ENCODE measurements around the gene FASTKD3. TPM values are rescaled to one million over a fixed set of nuclear protein-coding genes. Genes with fewer than 3 reads are reported as not detected.

FASTKD3 gene
- total and polyA plus RNA-seq, 12 donors, result 8.5 to 32.0 (median 19.9) TPM

GRCh38 chr5:7825630-7826029, 43.2 kb downstream of the FASTKD3 start:
- Histone ChIP-seq H3K27ac (no peak overlapping the region), H3K36me3 (replicated peaks in 1 of 2) (no peaks in the 10 kb centered on the region), H3K9me3 (replicated peaks in 1 of 3) (no peaks in the 10 kb centered on the region), H3K4me3 (no peak overlapping the region), H3K27me3 (no peaks in the 10 kb centered on the region), H3K4me1 (replicated peaks in 1 of 2) (no peaks in the 10 kb centered on the region)
- TF ChIP-seq POLR2A (IDR thresholded peaks at IDR 0.05), result no peak
- TF ChIP-seq CTCF (IDR thresholded peaks at IDR 0.05), result no peak
- intact Hi-C loops (cut with DNase I), result no loop called here
- 76 to 86% (median 84%) methylated on average over 8 to 11 of the region's 11 CpGs for WGBS, 4 donors
- DNase-seq, result no peak

- Histone ChIP-seq H3K27me3 (no peaks in the 10 kb centered on the region), H3K36me3 (replicated peaks in 1 of 2) (no peaks in the 10 kb centered on the region), H3K27ac (no peak overlapping the region), H3K4me3 (no peak overlapping the region), H3K4me1 (replicated peaks in 1 of 2) (no peaks in the 10 kb centered on the region), H3K9me3 (replicated peaks in 1 of 3) (no peaks in the 10 kb centered on the region)
- no peak for DNase-seq
- no peak for TF ChIP-seq CTCF (IDR thresholded peaks at IDR 0.05)
- no peak for TF ChIP-seq POLR2A (IDR thresholded peaks at IDR 0.05)
- intact Hi-C loops (cut with DNase I), result no loop called here
- 86 to 96% (median 91%) methylated on average over 14 to 18 of the region's 18 CpGs for WGBS, 4 donors
Measured at GRCh38 chr5:7824995-7825394, 43.8 kb downstream of the FASTKD3 start.

GRCh38 chr5:7823594-7823993, 45.2 kb downstream of the FASTKD3 start:
- intact Hi-C loops (cut with DNase I), result no loop called here
- H3K36me3 ChIP-seq (replicated peaks in 1 of 2), result no peaks in the 10 kb centered on the region
- no peak overlapping the region for H3K4me3 ChIP-seq
- no peaks in the 10 kb centered on the region for H3K27me3 ChIP-seq
- no peak for TF ChIP-seq POLR2A (IDR thresholded peaks at IDR 0.05)
- TF ChIP-seq CTCF (IDR thresholded peaks at IDR 0.05), result no peak
- no peak for DNase-seq
- WGBS, 4 donors, result 62 to 75% (median 70%) methylated on average over 8 of the region's 8 CpGs
- no peaks in the 10 kb centered on the region for H3K4me1 ChIP-seq (replicated peaks in 1 of 2)
- H3K9me3 ChIP-seq (replicated peaks in 1 of 3), result no peaks in the 10 kb centered on the region
- H3K27ac ChIP-seq, result no peak overlapping the region

- DNase-seq, result no peak
- Histone ChIP-seq H3K27me3 (no peaks in the 10 kb centered on the region), H3K4me3 (no peak overlapping the region), H3K9me3 (replicated peaks in 1 of 3) (no peaks in the 10 kb centered on the region), H3K36me3 (replicated peaks in 1 of 2) (no peaks in the 10 kb centered on the region), H3K27ac (no peak overlapping the region), H3K4me1 (replicated peaks in 1 of 2) (no peaks in the 10 kb centered on the region)
- intact Hi-C loops (cut with DNase I), result no loop called here
- 45 to 85% (median 71%) methylated on average over 3 of the region's 3 CpGs for WGBS, 4 donors
- TF ChIP-seq CTCF (IDR thresholded peaks at IDR 0.05), result no peak
- TF ChIP-seq POLR2A (IDR thresholded peaks at IDR 0.05), result no peak
Measured at GRCh38 chr5:7822449-7822848, 46.4 kb downstream of the FASTKD3 start.

All from adrenal gland (tissue), 12 donors.